ENCODE results near the gene ABCC9.

The ABCC9 gene

DNA sequence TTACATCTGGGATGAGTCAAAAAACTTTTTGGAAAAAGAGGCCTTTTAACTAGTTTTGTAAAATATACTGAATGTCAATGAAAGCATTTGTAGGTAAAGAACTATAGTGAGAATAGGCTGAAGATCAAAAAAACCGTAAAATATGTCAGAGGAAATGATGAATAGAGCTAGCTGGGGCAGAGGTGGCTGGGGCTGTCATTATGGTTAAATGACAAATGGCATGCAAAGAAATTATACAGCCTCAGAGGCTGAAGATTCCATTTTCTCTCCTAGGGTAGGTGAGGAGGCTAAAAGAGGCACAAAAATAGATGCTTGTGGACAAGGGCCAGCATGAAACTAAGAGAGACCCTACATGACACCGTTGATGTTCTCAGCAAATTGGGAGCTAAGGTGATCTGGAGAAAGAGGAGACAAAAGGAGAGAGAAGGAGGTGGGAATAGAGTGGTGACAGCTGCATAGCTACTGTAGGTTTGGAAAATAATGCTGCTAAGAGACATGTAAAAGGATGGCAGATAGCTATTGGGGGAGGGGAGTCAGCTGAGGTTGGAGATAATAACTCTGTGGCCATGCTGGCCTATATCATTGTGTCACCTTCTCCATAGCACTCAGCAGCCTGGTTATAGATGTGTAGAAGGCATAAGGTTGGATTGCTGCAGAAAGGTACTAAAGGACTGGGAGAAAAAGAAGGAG lies 63.8 kb downstream of the ABCC9 start:
- DNase-seq (ENCODE audit: low read depth), result no peak

DNA sequence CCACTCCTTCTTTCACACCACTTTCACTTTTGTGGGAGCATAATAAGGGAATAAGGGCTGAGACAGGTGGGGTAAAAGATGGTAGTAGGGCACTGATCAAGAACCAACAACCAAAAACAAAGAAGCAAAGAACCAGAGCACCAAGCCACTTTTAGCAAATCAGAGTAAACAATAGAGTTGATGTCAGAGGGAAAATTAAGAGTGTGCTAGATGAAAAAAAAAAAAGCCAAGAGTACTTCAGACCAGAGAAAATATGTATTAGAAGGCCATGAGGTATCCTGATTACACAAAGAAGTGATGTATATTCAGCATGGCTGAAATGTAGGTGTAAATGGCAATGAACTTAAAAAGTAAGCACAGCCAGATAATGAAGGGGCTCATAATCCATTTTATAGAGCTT lies 75.4 kb downstream of the ABCC9 start:
- no peak for DNase-seq (ENCODE audit: low read depth)

DNA sequence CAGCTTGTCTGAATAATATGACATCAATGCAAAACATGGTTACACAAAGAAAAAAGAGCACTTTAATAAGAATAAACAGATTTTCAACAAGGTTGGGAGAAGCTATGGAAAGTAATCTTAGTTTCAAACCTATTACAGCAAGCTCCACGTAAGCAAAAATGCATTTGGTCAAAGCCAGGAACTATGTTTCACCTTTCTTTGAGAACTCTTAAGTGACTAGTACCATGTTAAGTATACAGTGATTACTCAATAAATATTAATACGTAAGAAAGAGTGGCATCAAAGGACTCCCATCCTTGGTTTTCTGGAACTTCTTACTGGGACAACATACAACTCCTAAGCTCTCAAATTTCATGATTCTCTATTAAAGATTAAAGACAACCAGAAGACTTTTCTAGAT lies 80.7 kb downstream of the ABCC9 start:
- DNase-seq (ENCODE audit: low read depth), result no peak

DNA sequence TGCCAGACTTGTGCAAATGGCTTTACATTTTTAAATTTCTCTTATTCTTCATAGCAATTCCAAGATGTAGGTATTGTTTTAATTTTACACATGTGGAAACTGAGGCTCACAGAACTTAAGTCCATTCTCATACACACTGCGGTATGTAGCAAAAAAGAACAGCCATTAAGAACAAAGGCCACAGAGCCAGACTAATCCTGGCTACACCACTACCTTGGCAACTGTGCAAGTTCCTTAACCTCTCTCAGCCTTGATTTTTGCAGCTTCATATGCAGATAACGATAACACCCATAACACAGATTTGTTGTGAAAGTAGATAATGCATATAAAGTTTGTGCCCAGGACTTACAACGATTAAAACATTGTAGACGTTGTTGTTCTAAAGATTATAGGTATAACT lies 81.1 kb downstream of the ABCC9 start:
- no peak for DNase-seq (ENCODE audit: low read depth)

DNA sequence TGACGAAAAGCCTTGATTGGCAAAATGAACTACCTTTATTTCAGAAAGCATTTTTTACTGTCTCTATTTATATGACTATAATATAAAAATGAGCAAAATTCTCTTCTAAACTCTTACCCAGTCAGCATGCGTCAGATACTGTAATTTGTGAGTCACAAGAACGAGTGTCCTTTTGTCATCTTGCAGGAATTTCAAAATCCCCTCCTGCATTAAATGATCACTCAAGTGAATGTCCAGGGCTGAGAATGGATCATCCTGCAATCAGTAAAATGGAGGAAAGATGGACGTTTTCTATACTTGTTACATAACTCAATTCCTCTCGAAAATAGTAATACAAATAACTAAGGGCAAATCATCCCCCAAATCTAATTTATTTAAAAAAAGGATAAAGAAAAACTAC lies 89.0 kb downstream of the ABCC9 start:
- DNase-seq (ENCODE audit: low read depth), result peak; percentile 68

DNA sequence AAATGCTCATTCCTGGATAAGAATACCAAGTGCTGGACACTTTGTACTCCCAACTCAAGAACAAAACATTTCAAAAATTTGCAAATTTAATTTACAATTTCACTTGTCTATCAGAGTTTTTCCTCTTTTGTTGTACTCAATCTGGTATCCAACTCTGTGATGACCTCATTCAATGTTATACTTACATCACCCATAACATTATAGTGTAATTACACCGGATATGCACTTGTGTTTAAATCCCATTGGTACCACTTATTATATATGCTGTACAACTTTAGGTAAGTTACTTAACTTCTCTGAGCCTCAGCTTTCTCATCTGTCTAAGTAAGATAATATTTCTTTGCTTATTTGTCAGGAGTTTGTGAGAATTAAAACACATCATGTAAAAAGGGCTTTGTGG lies 90.1 kb downstream of the ABCC9 start:
- DNase-seq (ENCODE audit: low read depth), result no peak

DNA sequence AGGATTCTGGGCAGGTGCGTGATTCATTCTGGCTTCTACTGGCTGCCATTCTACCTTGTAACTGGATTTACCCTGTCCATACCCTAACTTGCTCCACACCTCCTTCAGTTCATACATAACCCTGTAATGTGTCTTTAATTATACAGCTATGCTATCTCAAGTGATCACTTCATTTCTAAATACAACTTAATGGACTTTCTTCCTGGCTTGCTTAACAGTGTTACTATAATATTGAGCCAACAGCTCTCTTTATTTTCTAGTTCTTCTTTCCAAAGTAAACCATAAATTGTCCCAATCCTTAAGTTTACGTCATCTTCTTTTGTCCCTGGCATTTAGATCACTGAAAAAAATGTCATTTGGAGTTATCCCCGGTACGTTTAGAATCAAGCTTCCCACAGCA lies 90.8 kb downstream of the ABCC9 start:
- no peak for DNase-seq (ENCODE audit: low read depth)

DNA sequence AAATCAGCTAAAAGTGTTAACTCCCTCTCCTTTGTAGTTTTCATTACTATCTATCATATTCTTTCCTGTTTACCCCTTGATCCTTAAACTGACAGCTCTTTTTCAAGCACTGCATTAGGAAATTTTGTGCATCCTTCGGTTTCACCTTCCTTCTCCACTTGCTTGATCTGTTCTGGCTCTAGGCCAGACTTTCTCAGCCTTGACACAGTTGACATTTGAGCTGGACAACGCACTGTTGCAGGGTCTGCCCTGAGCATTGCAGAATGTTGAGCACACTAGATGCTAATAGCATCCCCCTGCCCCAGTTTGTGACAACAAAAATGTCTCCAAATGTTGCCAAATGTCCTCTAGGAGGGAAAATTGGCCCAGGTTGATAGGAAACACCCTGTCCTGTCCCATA lies 91.3 kb downstream of the ABCC9 start:
- no peak for DNase-seq (ENCODE audit: low read depth)

DNA sequence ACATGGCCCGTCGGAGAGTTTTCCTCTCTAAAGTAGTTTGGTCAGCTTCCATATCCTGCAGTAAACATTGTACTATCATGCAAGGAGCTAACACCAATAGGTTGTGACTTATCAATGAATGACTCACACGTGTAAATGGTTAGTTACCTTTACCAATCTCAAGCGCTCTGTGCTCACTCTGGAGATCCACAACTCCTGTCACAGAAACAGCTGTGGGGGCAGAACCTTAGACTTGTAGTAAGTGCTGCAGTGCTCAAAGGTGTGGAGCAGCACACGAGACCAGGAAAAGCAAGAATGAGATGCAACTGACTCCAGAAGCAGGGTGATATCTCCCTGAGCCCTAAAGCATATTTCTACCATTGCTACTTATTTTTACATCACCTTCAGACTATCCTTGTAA lies 93.0 kb downstream of the ABCC9 start:
- no peak for DNase-seq (ENCODE audit: low read depth)

DNA sequence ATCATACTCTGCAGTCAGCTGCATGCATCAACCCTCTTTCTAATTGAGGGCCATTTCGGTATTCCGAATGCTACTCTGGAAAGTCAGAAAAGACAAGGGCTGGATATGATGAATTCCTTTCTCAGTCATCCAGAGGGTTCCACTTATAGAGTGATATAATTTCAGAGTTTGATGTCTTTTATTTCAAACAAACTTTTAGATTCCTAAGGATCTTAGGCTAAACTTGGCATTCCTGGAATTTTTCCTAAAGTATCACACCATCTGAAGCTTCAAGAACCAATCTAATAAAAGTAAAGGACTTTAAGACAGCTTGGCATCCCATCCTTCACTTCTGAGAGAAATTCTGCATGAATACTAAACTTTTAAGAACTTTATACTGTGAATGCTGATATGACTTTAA lies 97.4 kb downstream of the ABCC9 start:
- no peak for DNase-seq (ENCODE audit: low read depth)

DNA sequence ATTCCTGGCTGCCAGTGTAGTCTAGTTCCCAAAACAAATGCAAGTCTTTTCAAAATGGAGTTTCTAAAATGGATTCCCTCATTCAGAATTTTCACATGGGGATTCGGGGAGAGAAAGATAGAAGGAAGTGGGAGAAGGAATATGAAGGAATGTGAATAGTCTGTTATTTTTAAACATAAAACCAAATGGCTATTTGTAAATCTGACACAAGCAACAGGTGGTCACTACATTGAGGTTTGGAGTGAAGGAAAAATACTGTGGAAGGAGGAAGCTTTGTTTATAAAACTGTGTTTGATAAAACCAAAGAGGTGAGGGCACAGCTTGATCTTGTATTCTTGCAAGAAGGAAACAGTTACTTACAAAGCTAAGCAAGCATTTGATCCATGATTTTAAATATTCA lies 101.5 kb downstream of the ABCC9 start:
- no peak for DNase-seq (ENCODE audit: low read depth)

DNA sequence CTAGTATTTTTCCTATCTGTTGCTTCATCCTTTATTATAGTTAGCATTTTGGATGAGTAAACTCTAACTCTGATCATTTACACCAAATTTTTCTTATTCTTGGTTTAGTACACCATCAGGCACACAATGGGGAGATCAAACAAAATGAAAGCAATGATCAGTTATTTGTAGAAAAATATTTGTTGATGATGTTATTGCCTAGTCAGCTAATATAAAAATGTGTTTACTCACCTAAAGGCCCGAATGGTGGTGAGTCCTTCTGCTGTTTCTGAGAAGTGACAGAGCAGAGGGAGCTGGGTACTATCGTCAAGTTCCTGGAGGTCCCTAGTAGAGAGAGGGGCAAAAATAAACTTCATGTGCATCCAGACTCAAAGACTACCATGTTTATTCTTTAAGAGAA lies 103.4 kb downstream of the ABCC9 start:
- no peak for DNase-seq (ENCODE audit: low read depth)

DNA sequence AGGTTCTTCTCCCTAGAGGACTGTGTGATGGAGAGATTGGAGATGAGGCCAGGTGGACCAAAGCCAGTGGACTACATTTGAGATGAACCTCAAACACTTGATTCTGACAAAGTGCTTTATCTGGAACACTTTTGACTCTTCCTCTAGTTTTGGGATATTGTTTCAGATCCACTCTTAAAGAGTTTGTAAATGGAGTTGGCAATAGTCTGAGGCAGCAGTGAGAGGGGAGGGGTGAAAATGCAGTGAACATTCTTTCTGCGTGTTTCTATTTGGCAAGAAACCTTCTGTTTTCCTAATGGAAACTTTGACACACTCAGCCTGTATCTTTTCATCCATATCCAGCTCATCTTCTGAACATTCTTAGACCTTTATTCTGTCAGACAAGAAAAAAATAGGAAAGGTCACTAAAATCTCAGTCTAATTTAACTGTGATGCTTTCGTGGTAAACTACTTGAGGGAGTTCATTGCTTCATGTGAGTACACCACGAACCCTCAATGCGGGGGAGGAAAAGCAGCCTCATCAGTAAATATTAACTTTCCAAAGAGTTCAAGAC lies 109.4 kb downstream of the ABCC9 start:
- peak; percentile 47 for DNase-seq (ENCODE audit: low read depth)

DNA sequence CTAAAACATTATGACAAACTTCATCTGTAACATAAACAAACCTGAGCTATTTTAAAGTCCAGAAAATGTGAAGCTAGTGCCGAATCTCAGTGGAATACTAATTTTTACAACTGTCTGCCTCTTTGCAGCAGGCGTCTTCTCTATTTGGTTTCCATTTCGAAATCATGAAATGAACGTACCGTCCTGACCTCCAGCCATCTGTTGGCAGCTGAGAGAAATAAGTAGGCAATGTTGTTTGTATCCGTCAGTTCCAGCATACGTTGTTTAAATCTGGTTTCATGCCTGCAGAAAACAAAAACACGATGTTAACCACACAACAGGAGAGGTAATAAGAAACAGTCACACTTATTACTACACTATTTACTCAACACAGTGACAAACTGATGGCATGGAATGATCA lies 112.4 kb downstream of the ABCC9 start:
- no peak for DNase-seq (ENCODE audit: low read depth)

DNA sequence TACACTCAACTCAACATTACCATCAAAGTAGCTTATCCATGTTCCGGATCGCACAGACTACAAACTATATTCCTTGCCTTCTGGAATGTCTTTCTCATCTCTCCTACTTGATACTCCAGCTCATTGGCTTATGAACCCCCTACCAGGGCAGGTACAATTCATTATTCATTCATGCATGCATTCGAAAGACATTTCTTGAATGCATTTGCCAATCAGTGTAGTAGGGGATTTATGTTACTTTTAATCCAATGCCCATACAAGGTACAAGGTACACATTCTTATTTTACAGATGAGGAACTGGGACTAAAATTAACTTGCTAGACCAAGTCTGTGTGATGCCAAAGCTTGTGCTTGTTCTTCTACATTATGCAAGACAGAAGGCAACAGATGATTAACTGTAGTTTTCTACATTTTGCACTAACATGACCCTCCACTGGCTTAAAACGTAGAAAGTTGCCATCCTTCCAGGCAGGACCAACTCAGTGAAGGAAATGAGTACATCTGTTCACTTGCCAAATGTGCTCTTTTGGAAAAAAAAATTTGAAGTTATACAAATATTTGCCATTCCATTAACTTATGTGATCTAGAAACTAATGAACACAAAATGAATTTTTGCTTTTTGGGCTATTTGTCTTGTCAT lies 113.0 kb downstream of the ABCC9 start:
- no peak for DNase-seq (ENCODE audit: low read depth)

DNA sequence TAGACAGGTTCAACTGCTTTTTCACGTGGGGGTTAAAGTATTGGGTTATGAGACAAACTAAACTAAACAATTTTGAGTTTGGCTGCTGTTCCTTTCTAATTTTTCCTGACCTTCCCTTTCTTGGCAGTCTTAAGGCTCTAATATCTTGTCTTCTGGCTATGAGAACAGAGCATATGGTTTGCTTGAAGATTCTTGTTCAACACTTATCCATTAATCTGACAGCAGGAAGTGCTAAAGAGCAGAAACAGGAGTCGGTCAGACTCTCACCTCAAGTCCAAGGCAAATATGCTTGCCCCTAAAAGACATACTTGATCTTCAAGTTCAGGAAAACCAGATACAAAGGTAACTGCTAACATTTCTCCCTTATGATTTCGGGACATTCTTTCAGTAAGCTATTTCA lies 114.1 kb downstream of the ABCC9 start:
- no peak for DNase-seq (ENCODE audit: low read depth)

DNA sequence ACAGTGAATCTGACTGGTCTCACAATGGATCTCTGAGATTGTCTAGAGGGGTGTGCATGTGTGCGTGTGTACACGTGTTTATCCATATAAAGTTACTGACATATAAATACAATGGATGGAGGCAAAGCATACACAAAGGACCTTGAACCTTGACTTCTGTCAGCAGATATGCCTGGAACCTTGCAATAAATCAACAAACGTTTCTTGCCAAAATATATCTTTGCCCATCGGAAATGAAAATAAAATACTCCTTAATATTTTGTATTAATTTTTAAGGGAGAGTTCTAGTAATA lies 114.7 kb downstream of the ABCC9 start:
- DNase-seq (ENCODE audit: low read depth), result no peak

DNA sequence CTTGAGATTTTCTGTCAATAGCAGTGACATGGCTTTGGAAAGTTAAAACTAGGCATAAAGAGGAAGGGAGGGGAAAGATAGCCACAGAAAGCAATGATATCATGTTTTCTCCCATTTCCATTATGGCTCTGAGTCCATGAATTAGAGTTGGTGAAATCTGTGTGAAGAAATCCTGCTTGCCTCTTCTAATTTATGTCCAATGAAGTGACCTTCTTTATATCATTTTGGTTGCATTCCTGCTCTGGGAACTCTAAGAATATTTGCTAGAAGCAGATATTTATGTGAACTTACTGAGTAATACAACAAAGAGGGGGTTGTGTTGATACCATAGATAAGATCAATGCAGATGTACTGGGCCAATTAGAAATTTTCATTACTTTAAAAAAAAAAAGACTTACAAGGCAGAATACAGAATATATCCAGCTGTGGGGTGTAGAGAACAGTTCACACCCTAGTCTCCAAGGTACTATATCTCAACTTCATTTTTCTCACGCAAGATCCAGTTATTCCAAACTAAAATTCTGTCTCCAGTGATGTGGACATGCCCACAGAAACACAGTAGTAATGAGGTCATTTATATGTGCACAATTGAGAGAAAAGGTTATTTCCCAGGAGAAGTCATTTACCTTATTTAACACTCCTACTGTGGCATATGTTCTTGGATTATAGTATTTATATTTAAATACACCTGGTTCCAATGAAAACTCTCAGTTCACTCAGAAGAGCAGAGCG lies 115.2 kb downstream of the ABCC9 start:
- DNase-seq (ENCODE audit: low read depth), result no peak

DNA sequence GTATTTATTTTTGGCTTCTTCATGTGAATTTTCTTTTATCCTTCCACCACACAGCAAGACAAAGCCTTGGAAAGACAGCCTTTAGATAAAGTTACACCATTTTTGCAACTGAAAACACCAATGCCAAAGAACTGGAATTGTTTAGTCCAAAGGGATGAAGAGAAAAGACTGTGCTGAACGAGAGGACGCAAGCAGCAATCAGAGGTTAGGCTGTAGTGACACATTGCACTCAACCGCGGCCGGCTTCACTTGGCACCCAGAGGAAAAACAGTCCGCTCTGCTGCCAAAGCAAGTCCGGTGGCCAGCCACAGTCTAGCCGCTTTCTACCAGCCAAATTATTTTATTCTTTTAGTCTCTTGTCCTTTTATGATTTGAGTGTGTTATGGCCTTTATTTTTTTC lies 117.6 kb downstream of the ABCC9 start:
- DNase-seq (ENCODE audit: low read depth), result peak; percentile 56

DNA sequence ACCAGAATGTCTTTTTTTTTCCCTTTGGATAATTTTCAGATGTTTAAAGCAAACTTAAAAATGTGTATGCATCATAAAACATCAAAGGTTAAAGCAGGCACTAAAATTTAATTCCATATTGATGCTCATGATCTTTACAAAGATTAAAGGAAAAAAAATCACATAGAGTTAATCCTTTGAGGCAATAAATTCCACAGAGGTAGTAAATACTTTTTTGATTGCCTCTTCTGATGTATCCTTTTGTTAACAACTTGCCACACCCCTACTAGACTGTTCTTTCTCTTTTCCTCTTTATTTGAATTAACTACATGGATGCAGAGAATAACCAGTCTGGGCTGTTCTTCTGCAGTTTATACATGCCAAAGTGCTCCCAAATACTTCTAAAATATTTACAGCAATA lies 121.5 kb downstream of the ABCC9 start:
- DNase-seq (ENCODE audit: low read depth), result no peak

DNA sequence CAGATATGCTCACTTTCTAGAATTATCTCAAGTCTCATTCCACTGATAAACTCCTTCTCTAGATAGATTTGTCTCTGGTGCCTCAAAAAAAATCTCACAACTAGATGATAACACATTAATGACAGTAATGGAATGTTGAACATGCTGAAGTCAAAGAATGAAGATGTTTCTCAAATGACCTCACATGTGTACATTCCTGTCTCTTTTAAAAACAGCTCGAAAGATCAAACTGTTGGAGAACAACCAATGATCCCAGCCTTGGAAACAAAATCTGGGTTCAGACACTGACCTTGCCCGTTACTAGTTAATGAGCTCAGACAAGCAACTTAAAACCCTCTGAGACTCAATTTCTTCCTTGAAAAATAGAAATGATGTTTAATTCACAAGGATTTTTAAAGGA lies 122.0 kb downstream of the ABCC9 start:
- no peak for DNase-seq (ENCODE audit: low read depth)

DNA sequence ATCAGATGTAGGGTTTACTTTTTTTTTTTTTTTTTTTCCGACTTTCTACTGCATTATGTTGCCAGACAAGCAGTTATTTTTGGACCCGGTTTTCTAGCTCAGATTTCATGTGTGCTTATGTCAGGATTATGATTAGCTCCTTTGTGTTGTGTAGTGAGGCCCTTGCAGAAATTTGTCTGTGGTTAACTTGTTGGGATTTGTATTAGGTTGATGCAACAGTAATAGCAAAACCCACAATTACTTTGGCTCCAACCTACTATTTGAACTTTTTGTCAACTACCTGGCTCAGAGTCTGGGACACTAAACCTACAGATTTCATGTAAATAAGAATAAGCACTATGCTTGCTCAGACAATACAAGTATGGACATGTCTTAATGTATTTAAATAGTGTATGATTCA lies 122.6 kb downstream of the ABCC9 start:
- peak; percentile 77 for DNase-seq (ENCODE audit: low read depth)

DNA sequence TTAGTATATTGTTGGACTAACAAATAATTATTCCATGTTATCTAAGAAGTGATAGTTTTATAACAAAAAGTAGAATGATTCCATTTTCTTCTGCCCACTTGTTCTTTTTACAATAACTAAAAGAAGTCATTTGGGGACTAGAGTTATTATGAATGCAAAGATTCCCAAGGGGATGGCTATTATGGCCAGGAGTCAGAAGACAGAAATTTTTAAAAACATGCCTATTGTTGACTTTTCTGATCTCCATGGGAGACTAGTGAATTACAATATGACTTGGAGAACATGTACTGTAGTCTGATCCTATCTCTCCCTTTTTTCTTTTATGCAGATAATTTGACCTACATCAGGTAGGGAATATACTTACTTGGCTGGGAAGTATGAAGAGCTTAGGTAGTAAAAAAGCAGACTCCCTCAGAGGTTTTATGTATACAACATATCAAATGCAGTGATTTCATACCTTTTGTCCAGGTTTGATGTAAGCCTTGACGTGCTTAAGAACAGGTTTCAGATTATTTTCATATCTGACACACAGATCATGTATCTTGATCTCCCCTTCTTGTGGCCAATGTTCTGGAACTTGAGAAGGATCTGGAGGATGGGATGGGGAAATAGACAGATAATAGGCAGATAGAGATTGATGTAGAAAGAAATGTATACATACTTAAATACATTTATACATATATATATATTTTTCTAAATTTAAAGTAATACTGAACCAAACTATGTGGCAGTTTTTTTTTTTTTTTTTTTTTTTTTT lies 125.7 kb downstream of the ABCC9 start:
- peak; percentile 56 for DNase-seq (ENCODE audit: low read depth)

Measured in stromal cell of bone marrow (primary cell).